ENCODE data around the gene XPO6.

The XPO6 gene

DNA sequence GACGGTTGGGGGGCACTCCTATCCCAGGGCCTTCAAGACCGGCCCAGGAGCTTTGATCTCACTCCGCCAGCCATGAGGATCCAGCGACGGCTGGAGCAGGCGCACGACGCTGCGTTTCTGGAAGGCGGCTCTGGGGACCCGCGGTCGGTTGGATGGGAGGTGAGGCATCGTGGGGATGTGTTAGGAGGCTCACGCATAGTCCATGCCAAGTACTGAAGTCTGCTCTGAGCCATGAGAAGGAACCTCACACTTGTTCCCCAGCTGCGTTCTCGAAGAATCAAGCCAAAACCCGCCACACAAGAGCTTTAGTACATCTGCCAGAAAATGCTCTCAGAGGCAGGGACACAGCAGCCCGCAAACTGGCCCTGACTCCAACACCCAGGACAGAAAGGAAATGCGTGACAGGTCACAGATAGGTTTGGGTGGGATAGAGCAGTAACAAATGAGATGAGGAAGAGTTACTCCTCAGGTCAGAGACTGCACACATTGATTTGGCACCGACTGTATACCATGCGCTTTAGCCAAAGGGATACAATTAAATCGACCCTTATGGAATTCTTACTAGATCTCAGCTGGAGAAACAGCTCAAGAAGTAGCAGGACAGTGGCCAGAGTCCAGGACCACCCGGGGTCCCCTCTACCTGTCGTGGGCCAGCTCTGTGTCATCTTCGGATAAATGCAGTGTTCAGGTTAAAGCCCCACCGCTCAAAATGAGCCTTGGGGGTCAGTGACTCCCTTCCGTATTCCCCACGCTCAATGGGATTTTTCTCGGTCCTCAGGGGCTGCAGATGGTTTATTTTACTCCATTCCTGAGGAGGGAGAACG lies 141.6 kb downstream of the XPO6 start:
- in situ Hi-C loops (cut with HindIII; ENCODE audit: low sequenced_read_pairs), result no loop called here

DNA sequence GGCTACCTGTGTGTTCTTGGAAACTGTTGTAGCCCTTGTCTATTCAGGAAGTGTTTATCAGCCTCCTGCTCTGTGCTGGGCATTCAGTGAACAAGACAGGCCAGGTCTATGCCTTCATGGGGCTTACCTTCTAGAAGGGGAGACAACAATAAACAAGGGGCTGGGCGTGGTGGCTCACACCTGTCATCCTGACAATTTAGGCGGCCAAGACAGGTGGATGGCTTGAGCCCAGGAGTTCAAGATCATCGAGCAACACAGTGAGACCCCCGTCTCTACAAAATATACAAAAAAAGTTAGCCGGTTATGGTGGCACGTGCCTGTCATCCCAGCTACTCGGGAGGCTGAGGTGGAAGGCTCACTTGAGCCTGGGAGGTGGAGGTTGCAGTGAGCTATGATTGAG lies 142.8 kb downstream of the XPO6 start:
- in situ Hi-C loops (cut with HindIII; ENCODE audit: low sequenced_read_pairs), result no loop called here

DNA sequence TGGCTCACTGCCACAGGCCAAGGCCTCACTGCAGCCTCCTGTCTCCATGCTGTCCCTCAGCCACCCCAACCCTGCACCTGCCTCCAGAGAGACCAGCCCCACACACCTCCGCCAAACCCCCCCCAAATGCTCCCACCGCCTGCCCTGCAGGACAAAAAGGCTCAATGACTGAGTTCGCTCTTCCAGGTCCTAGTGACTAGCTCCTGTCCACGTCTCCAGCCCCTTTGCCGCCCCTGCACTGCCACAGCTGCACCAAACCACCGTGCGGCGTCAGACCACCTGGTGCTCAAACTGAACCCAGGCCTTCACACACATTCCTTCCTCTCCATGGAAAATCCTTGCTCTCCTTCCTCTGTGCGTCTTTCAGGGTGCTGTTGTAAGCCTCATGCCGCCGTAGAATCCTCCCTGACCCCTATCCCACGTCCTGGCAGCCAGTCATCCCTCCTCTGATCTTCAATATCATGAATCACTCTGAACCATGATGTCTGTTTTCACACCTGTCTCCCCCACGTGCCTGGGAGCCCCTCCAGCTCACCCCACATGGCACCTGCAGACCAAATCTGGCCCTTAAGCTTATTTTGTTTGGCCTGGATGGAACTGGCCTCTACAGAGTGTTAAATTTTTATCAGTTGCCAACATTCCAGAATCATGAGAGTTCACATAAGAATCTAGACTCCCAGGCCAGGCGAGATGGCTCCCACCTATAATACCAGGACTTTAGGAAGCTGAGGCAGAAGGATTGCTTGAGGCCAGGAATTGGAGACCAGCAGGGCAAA lies 144.0 kb downstream of the XPO6 start:
- in situ Hi-C loops (cut with HindIII; ENCODE audit: low sequenced_read_pairs), result no loop called here

DNA sequence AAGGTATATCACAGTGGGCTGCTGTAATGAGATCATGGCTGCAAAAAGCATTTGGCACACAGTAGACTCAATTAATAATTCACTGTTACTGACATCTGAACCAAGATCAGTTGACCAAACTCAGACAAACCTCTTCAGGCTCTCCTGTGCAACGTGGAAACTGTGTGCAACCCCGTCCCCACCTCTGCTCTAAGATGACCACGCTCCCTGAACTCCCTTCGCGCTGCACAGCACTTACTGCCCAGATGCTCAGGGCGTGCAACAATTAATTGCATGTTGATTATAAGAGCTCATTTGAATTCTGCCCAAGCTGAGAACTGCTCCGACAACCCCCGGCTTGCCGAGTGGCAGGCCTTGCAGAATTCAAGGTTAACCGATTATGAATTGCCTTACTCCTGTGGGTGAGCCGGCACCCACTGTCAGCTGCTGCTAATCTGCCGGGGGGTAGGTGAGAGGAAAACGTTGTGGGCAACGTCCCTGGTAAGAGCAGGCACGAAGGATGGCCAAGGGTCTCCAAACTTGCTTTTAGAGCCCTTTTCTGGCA lies 147.0 kb downstream of the XPO6 start:
- in situ Hi-C loops (cut with HindIII; ENCODE audit: low sequenced_read_pairs), result no loop called here

DNA sequence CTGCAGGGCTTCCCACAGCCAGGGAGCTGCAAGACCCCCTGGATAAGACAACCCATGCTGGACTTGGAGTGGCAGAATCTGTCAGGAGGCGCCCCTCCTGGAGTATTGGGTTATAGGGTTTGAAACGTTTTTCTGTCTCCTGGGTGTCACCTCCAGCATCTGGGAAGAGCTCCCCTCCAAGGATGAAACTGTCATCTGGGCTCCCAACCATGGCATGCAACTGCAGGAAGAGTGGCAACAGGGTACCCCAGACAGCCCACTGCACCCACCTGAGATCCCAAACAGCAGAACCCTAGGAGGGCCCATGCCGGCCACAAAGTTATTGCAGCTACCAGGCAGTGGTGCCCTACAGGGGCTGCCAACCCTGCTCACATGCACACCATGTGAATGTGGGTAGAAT lies 147.6 kb downstream of the XPO6 start:
- in situ Hi-C loops (cut with HindIII; ENCODE audit: low sequenced_read_pairs), result no loop called here

DNA sequence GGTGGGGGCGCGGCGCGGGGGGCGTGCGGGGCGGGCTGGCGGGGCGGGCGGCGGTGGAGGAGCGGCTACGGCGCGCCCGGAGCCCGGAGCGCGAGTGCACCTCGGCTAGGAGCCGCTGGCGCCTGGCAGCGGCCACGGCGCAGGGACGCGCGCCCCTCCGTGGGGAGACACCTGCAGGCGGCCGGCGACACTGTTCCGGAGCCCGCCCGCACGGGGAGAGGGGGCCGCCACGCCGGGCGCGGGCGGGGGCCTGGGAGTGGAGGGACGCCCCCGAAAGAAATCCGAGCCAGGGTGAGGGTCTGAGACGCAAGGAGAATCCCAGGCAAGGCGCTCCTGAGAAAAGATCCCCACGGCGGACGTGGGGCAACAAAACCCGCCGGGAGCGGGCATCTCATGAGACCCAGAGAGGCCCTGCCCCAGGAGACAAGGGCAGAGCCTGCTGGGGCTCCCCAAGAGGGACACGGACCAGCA lies 148.1 kb downstream of the XPO6 start, which contains the start of gene GSG1L:
Gene GSG1L (minus strand): TSS at position 124 of the 471 bp plus-strand sequence. CDS start 290 bp downstream, outside the sequence.
- in situ Hi-C loops (cut with HindIII; ENCODE audit: low sequenced_read_pairs), result no loop called here

DNA sequence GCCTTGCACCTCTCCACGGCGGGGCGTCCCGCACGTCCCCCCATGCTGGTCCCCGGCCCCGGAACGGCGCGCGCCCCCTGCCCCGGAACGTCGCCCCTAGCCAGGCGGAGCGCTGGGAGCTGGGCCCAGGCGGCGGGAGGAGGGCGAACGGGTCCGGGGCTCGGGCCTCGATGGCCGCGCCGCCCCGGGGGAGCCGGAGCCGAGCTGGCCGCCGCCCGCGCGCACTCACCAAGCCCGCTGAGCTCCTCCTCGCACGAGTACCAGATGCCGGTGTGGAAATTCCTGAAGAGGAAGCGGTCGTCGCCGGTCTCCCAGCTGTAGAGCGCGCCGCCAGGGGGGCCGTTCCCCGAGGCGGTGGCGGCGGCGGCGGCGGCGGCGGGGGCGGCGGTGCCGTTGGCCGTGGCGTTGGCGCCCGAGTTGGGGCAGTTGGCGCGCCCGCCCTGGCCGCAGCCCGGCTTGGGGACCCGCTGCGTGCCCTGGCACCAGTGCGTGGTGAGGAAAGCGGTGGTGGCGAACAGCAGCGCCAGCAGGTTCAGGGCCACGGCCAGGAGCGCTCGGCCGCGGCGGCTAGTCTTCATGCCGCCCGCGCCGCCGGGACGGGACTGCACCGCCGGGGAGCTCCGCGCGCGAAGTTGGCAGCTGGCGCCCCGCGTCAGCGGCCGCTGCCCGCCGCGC lies 148.8 kb downstream of the XPO6 start:
- in situ Hi-C loops (cut with HindIII; ENCODE audit: low sequenced_read_pairs), result no loop called here

DNA sequence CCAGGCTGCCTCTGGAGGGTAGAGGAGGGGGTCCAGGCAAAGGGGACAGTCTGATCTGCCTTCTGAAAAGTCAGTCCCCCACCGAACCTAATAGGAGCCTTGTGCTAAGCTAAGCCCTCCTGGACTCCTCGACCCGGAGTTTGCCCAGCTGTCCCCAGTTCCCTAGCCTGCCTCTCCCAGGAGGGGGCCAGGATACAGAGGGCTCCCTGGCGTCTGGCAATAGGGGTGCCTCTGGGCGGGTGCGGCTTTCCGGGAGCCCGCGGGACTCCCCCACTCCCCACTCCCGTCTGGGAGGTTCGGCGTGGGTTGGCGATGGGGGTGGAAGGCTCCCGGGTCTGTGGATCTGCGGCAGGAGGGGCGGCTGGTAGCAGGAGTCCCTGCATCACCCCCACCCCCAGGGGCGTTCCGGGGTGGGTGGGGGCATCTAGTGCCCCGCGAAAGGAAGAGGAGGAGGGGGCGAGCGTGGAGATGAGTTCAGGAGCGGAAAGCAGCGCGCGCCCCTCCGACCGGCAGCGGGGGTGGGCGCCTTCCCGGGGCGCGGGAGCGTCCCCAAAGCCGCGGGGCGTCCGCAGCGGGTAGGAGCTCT lies 149.4 kb downstream of the XPO6 start:
- in situ Hi-C loops (cut with HindIII; ENCODE audit: low sequenced_read_pairs), result no loop called here

DNA sequence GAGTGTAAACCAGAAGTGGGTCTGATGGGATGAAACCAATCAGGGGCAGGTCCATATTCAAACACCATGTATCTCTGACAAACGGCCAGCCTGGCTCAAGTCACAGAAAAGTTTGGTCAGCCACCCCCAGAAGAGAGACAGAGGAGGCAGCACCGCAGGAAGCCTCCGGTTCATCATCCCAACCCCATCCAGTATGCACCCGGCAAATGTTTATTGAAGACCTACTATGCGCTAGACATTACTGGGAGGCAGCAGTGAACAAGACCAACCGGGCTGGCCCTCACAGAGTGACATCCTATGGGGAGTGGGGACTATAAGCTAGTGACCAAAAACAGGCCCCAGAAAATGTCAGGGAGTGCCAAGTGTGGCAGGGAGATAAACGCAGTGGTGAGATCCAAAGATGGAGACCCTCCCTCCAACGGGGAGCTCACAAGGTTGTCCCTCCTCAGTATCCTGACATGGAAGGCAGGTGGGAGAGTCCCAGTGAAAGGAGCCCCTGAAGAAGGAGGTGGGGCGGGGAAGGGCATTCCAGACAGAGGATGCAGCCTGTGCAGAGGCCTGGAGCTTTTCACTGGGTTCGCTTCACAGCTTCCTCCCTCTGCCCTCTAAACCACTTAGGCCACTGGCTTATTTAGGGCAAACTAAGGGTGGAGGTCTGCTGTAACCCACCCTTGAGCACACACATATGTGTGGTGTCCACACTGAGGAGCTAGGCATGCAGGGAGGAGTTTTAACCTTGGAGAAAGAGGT lies 150.2 kb downstream of the XPO6 start:
- in situ Hi-C loops (cut with HindIII; ENCODE audit: low sequenced_read_pairs), result no loop called here

DNA sequence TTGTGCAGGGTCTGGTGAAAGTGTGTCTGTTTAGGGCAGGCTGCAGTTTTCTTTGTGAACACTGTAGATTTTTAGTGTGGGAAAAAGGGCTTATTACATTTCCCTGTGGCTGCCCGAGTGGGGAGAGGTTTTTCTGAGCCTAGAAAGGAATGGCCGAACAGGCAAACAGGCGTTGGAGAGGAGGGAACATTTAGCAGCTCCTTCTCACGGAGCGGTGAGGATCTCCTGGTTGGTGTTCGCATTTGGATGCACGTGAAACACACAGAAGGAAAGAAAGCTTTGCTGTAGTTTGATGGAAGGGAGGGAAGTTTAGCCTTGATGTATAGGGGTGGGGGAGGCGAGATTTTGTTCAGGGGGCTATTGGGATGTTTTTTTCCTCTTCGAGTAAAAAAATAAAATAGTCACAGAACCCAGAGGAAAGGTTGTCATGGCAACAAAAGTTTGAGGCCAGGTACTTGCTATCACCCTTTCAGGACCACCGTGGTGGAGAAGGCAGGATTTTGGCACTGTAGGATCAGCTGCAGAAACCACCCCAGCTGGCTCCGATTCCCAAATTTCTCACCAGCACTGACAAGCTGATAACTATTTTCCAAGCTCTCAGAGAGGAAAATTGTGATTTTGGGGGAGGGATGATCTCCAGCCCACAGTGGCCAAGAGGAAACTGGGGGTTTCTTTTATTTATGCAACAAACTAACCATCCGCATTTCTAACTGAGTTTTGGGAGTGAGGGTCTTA lies 151.8 kb downstream of the XPO6 start:
- in situ Hi-C loops (cut with HindIII; ENCODE audit: low sequenced_read_pairs), result no loop called here

DNA sequence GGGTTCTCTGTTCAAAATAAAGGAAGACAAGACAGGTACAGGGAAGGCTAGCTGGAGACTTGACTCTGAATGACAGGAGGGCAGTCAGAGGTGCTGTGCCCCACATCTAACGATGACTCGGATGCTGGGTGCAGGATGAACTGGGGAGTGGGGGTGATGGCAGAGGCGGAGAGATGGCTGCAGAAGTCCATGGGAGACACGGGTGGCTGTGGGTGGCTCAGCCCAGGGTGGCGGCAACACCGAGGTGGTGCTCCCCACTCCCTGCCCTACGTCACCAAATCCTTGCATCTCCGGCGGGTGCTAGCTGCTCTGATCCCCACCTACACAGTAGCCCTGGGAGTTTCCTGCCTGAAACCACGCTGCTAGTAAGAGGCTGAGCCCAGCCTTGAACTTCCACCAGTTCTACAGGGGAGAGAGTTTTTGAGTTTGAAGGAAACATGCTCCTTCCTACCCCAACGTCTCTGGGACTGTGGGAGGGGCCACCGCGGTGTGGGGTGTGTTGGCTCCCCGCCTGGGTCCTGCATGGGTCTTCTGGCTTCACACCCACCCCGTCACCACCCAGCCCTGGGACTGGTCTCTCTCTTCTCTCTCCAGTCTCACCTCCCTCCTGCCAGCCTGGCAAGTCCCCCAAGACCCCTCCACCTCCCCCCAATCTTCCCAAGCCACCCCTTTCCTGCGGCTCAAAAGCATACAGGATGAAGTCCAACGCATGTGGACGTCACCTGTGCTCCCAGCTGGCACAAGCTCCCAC lies 152.8 kb downstream of the XPO6 start:
- in situ Hi-C loops (cut with HindIII; ENCODE audit: low sequenced_read_pairs), result no loop called here

DNA sequence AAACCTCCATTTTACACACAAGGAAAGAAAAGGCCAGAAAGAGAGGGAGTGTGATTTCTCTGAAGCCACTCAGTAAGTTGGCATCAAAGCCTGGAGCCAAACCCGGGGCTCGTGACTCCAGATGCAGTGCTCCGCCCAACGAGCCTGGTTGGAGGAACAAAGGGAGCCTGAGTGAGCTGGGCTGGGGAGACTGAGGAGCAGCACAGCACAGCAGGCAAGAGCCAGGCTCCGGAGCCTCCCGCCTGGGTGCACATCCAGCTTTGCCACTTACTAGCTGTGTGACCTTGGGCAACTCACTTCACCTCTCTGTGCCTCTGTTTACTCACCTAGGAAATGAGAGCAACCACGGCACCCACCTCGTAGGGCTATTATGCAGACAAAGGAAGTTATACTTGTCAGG lies 153.8 kb downstream of the XPO6 start:
- in situ Hi-C loops (cut with HindIII; ENCODE audit: low sequenced_read_pairs), result no loop called here

DNA sequence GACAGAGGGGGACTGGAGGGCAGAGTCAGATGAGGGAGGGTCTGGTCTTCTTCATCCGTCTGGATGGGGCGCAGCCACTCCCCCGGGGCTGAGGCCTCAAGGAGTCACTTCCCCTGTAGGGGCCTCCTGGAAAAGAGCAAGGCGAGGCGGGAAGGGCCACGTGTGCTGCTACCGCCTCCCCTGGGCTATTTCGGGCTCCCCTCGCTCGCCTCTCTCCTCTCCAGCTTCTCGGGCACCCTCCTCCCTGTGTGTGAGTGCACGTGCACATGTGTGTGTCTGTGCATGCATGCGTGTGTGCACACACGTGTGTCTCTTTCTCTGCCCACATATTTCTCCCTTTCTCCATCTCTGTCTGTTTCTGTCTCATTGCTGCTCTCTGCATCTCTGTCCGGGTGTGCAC lies 158.3 kb downstream of the XPO6 start:
- in situ Hi-C loops (cut with HindIII; ENCODE audit: low sequenced_read_pairs), result no loop called here

DNA sequence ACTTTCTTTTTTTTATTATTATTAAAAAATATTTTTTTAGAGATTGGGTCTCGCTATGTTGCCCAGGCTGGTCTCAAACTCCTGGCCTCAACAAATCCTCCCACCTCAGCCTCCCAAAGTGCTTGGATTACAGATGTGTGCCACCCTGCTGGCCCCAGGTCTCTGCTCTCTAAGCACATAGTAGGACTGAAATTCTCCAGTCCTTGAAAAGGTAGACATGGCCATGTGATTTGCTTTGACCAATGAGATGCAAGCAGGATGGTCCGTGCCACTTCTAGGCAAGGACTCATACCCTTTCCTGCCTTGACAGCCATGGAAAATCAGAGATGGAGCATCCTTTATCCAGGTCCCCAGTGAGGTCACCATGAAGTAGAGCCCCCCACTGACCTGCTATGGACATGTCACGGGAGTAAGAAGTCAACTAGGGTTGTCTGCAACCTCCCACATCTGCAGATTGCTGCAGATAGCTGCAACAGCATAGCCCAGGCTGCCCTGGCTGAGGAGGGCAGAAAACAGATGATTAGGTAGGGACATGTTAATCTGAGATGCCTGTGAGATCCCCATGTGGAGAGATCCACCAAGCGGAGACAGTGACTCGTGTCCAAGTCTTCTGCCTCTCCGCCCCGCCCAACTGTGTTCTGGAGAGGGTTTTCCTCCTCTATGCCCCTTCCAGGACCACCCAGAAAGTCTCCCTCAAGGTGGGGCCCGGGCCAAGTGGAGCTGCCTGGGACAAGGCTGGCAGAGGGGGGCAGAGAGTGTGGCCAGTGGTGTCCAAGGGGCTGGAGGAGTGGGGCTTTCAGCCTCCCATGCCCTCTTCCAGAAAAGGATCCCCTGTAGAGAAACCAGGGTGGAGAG lies 159.3 kb downstream of the XPO6 start:
- in situ Hi-C loops (cut with HindIII; ENCODE audit: low sequenced_read_pairs), result no loop called here

DNA sequence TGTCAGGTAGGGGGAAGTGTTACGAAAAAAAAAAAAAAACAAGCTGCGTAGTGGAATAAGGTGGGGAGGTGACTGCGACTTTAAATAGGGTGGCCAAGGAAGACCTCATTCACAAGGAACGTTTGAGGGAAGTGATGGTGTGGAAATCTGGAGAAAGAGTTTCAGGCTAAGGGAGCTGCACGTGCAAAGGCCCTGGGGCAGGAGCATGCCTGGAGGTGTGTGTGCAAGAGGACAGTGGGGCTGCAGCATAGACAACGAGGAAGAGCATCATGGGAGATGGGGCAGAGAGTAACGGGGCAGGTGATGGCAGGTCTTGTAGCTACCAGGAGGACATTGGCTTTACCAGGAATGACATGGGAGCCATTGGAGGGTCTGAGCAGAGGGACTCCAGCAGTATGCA lies 160.3 kb downstream of the XPO6 start:
- in situ Hi-C loops (cut with HindIII; ENCODE audit: low sequenced_read_pairs), result no loop called here

Data from DLD1 (cell line).